Liver (tissue), 3 donors: ENCODE measurements around the gene TECR.

Experiments used
- ATF3 ChIP-seq: IDR thresholded peaks from 2 replicates; pipeline ENCODE4 v1.6.1; 2016; ENCODE audit warnings: antibody characterized with exemption
- CTCF ChIP-seq: fragments of 150-350 bp; IDR thresholded peaks from 2 replicates; pipeline ENCODE4 v1.5.1; 2017; ENCODE audit warnings: improper control_type of control experiment, low read depth, low read length; ENCODE audit not compliant: missing input control
- GABPA ChIP-seq, 2 donors: IDR thresholded peaks in 1 of 2; conservative IDR thresholded peaks in 1 of 2; 2 replicates each; pipeline ENCODE4 v1.6.1; 2016; ENCODE audit warnings: antibody characterized with exemption in 2 of 2, mild to moderate bottlenecking in 1 of 2, moderate library complexity in 1 of 2
- HNF4A ChIP-seq, 2 donors: conservative IDR thresholded peaks; 2 replicates each; pipeline ENCODE4 v1.6.1; 2016; ENCODE audit warnings: antibody characterized with exemption in 2 of 2, mild to moderate bottlenecking in 2 of 2
- JUND ChIP-seq, 2 donors: IDR thresholded peaks; 2 replicates each; pipeline ENCODE4 v1.6.1; 2016; ENCODE audit warnings: antibody characterized with exemption in 2 of 2
- MAX ChIP-seq: IDR thresholded peaks from 2 replicates; pipeline ENCODE4 v1.6.1; 2016; ENCODE audit warnings: antibody characterized with exemption
- RAD21 ChIP-seq, 2 donors: IDR thresholded peaks; 2 replicates each; pipeline ENCODE4 v1.6.1; 2016; ENCODE audit warnings: antibody characterized with exemption in 2 of 2, mild to moderate bottlenecking in 2 of 2
- REST ChIP-seq: IDR thresholded peaks from 2 replicates; pipeline ENCODE4 v1.6.1; 2016; ENCODE audit warnings: antibody characterized with exemption, mild to moderate bottlenecking
- RXRA ChIP-seq, 2 donors: IDR thresholded peaks; 2 replicates each; pipeline ENCODE4 v1.6.1; 2017 to 2018; ENCODE audit warnings: antibody characterized with exemption in 2 of 2, mild to moderate bottlenecking in 1 of 2
- SP1 ChIP-seq: IDR thresholded peaks from 2 replicates; pipeline ENCODE4 v1.6.1; 2018; ENCODE audit warnings: antibody characterized with exemption, mild to moderate bottlenecking
- TAF1 ChIP-seq: conservative IDR thresholded peaks from 2 replicates; pipeline ENCODE4 v1.6.1; 2016; ENCODE audit warnings: antibody characterized with exemption, mild to moderate bottlenecking
- YY1 ChIP-seq: IDR thresholded peaks from 2 replicates; pipeline ENCODE4 v1.6.1; 2016; ENCODE audit warnings: antibody characterized with exemption, mild to moderate bottlenecking
- ZBTB33 ChIP-seq: IDR thresholded peaks from 2 replicates; pipeline ENCODE4 v1.6.1; 2016; ENCODE audit warnings: antibody characterized with exemption
- donor health status: healthy.
- donor health status: healthy.

- no peak for TF ChIP-seq CTCF
- no peak for TF ChIP-seq TAF1
- TF ChIP-seq RAD21 (IDR thresholded peaks at IDR 0.05), result no peak
- no peak for TF ChIP-seq SP1
- TF ChIP-seq JUND (IDR thresholded peaks at IDR 0.05), result no peak
- no peak for TF ChIP-seq MAX
- no peak for TF ChIP-seq REST
- TF ChIP-seq ZBTB33, result no peak
- no peak for TF ChIP-seq GABPA (IDR thresholded peaks at IDR 0.05 in 1 of 2, conservative IDR thresholded peaks at IDR 0.05 in 1 of 2)
- no peak for TF ChIP-seq RXRA (IDR thresholded peaks at IDR 0.05)
- TF ChIP-seq ATF3, result no peak
- TF ChIP-seq YY1, result no peak
- no peak for TF ChIP-seq HNF4A (conservative IDR thresholded peaks at IDR 0.05)
Observed at GRCh38 chr19:14494411-14494810, 35.0 kb upstream of the TECR start.
